VCaP (cell line): ENCODE data around the gene TRPM2.

Experiments
- H3K27ac ChIP-seq: fragments of 450-650 bp; 2 replicates; pipeline ENCODE4 v1.5.1; 2017
- TF ChIP-seq, protein P1 (sequence below): fragments of 450-650 bp; conservative IDR thresholded peaks from 2 replicates; pipeline ENCODE4 v1.5.1; 2017; ENCODE audit warnings: mild to moderate bottlenecking, moderate library complexity

The TRPM2 gene

DNA sequence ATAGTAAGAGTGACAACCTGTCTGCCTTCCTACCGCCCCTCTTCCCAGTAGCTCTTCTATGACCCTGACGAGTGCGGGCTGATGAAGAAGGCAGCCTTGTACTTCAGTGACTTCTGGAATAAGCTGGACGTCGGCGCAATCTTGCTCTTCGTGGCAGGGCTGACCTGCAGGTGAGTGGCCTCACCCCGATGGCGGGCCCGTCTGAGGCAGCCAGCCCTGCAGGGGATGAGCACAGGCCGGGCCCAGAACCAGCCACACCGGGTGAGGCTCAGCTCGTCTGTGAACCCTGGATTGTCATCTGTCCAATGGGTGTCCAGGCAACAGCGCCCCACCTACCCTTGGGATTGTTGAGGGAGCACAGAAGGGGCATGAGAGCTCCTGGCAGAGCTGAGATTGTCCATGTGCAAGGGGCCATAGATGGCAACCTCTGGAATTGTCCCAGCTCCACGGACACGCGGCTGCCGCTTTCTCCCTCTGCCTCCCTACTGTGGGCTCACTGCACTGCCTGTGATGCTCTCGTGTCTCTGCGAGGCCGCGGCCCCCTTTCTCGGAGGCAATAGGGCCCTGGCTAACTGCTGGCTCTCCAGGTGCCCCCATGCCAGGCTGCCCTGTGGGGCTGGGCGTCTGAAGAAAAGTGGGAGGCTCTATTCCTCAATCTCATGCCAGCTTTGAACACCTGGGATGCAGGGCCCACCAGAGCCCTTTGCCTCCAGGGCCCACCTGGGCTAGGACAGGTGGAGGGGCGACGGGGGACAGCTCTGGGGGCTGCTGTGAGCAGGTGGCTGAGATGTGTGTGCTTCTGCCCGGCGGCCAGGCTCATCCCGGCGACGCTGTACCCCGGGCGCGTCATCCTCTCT lies 51.9 kb downstream of the TRPM2 start:
- H3K27ac ChIP-seq = no peak overlapping the region
- TF ChIP-seq, protein P1, sequence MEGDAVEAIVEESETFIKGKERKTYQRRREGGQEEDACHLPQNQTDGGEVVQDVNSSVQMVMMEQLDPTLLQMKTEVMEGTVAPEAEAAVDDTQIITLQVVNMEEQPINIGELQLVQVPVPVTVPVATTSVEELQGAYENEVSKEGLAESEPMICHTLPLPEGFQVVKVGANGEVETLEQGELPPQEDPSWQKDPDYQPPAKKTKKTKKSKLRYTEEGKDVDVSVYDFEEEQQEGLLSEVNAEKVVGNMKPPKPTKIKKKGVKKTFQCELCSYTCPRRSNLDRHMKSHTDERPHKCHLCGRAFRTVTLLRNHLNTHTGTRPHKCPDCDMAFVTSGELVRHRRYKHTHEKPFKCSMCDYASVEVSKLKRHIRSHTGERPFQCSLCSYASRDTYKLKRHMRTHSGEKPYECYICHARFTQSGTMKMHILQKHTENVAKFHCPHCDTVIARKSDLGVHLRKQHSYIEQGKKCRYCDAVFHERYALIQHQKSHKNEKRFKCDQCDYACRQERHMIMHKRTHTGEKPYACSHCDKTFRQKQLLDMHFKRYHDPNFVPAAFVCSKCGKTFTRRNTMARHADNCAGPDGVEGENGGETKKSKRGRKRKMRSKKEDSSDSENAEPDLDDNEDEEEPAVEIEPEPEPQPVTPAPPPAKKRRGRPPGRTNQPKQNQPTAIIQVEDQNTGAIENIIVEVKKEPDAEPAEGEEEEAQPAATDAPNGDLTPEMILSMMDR = no peak

DNA sequence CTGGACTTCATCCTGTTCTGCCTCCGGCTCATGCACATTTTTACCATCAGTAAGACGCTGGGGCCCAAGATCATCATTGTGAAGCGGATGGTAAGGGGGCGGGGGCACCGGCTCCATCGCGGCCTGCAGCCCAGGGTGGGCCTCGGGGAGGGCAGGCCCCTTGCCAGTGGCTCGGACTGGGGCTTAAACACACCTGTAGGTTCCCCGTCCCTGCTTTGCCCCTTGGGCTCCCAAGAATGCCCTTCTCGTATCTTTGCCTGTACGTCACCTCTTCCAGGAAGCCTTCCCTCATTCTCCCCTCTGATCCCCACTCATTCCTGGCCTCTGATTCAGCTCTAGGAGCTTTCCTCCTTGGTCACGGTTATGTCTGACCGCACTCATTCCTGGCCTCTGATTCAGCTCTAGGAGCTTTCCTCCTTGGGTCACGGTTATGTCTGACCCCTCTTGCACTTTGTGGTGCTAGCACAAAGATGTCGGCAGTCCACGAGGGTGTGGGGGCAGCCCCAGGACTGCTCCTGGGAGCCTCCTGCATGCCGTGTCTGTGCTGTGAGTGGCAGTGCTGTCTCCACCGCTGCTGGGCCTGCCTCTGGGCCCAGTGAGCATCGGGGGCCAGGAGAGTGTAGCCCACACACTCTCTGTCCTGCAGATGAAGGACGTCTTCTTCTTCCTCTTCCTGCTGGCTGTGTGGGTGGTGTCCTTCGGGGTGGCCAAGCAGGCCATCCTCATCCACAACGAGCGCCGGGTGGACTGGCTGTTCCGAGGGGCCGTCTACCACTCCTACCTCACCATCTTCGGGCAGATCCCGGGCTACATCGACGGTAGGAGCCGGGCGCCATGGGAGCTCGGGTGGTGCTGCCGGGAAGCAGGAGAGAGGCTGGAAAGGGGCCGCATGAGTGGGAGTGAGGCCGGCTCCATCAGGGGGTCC lies 52.8 kb downstream of the TRPM2 start:
- H3K27ac ChIP-seq = no peak overlapping the region
- TF ChIP-seq, protein P1 = no peak

DNA sequence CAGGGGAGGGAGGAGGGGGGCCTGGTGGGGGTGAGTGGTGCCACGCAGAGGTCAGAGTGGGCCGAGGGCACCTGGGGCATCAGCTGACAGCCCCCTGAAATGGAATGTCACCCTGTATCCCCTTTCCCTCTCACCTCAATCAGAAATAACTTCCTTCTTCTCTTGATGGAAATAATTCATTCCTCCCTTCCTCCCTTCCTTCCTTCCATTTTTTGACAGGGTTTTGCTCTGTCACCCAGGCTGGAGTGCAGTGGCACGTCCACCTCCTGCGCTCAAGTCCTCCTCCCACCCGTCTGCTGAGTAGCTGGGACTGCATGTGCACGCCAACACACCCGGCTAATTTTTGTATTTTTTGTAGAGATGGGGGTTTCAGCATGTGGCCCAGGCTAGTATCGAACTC lies 53.5 kb downstream of the TRPM2 start:
- no peak overlapping the region for H3K27ac ChIP-seq
- TF ChIP-seq, protein P1 = no peak

DNA sequence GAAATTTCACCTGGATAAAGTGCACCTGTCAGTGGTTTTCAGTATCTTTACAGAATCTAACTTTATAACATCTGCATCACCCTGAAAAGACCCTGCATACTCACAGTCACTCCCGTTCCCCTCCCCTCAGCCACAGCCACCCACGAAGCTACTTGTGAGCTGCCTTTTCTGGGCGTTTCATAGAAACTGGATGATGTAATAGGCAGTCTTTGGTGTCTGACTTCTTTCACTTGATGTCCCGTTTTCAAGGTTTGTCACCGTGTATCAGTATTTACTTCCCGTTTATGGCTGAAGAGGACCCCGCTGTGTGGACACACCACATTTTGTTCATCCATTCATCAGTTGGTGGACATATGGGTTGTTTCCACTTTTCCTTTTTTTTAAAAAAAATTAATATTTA lies 54.1 kb downstream of the TRPM2 start:
- TF ChIP-seq, protein P1 = no peak
- no peak overlapping the region for H3K27ac ChIP-seq

DNA sequence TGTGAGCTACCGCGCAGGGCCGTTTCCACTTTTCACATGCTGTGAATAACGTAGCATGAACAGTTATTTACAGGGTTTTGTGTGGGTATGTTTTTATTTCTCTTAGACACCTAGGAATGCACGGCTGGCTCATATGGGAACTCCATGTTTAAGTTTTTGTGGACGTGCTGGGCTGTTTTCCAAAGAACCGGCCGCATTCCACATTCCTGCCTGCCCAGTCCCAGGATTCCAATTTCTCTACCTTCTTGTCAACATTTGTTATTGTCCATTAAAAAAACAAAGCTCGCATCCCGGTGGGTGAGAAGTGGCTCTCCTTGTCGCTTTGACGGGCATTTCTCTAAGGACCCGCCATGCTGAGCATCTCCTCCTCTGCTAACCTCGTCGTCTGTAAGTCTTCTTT lies 54.8 kb downstream of the TRPM2 start:
- no peak overlapping the region for H3K27ac ChIP-seq
- TF ChIP-seq, protein P1 = no peak

DNA sequence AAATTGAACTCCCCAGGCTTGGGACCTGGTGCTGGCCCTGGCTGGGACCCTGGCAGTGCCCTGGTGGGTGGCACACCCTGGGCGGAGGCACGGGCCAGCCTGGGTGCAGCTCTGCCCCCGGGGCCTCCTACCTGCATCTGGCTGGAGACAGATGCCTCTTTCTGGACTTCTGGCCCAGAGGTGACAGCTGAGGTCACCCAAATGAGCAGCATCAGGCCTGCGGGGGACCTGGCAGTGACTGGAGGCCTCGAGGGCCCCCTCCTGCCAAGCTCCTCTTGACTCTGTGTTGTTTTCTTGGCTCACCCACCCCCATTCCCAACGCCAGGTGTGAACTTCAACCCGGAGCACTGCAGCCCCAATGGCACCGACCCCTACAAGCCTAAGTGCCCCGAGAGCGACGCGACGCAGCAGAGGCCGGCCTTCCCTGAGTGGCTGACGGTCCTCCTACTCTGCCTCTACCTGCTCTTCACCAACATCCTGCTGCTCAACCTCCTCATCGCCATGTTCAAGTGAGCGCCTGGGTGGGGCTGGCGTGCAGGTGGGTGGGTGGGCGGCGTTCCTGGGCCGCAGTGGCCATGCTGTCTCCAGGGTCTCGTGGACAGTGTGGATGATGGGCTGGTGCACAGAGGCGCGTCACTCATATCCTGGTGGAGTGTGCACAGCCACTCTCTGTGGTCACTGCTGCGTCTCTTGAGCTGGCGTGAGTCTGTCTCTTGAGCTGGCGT lies 60.3 kb downstream of the TRPM2 start:
- TF ChIP-seq, protein P1 = no peak
- H3K27ac ChIP-seq = no peak overlapping the region
